ENCODE data around the gene SLC16A5.
A peak's percentile ranks its signal among the peaks of the same experiment; 100 is the strongest.

The SLC16A5 gene

GRCh38 chr17:75073618-75074047 lies 14.1 kb upstream of the SLC16A5 start:
- DNase-seq (ENCODE audit: low read depth), result peak; percentile 86
- no peak for TF ChIP-seq CTCF (IDR thresholded peaks at IDR 0.05; ENCODE audit: control insufficient read depth, insufficient read depth, low read depth, low read length, missing control alignments)
- H3K4me3 ChIP-seq (ENCODE audit: control insufficient read depth, low read depth, low read length), result no peak overlapping the region

- no peak for DNase-seq (ENCODE audit: low read depth)
- H3K4me3 ChIP-seq (ENCODE audit: control insufficient read depth, low read depth, low read length), result no peak overlapping the region
- TF ChIP-seq CTCF (IDR thresholded peaks at IDR 0.05; ENCODE audit: control insufficient read depth, insufficient read depth, low read depth, low read length, missing control alignments), result no peak
Observed at GRCh38 chr17:75074532-75074931, 13.2 kb upstream of the SLC16A5 start.

- no peak for DNase-seq (ENCODE audit: low read depth)
- H3K4me3 ChIP-seq (ENCODE audit: control insufficient read depth, low read depth, low read length), result no peak overlapping the region
- no peak for TF ChIP-seq CTCF (IDR thresholded peaks at IDR 0.05; ENCODE audit: control insufficient read depth, insufficient read depth, low read depth, low read length, missing control alignments)
Observed at GRCh38 chr17:75075597-75076336, 12.0 kb upstream of the SLC16A5 start.

- no peak for TF ChIP-seq CTCF (IDR thresholded peaks at IDR 0.05; ENCODE audit: control insufficient read depth, insufficient read depth, low read depth, low read length, missing control alignments)
- no peak overlapping the region for H3K4me3 ChIP-seq (ENCODE audit: control insufficient read depth, low read depth, low read length)
- DNase-seq (ENCODE audit: low read depth), result no peak
Observed at GRCh38 chr17:75077072-75077495, 10.7 kb upstream of the SLC16A5 start.

GRCh38 chr17:75077496-75078283 lies 10.1 kb upstream of the SLC16A5 start:
- H3K4me3 ChIP-seq (ENCODE audit: control insufficient read depth, low read depth, low read length), result no peak overlapping the region
- DNase-seq (ENCODE audit: low read depth), result no peak
- no peak for TF ChIP-seq CTCF (IDR thresholded peaks at IDR 0.05; ENCODE audit: control insufficient read depth, insufficient read depth, low read depth, low read length, missing control alignments)

- TF ChIP-seq CTCF (IDR thresholded peaks at IDR 0.05; ENCODE audit: control insufficient read depth, insufficient read depth, low read depth, low read length, missing control alignments), result no peak
- no peak overlapping the region for H3K4me3 ChIP-seq (ENCODE audit: control insufficient read depth, low read depth, low read length)
- no peak for DNase-seq (ENCODE audit: low read depth)
Observed at GRCh38 chr17:75078284-75079022, 9.3 kb upstream of the SLC16A5 start.
